ENCODE measurements around the gene STKLD1. TPM values are rescaled to one million over a fixed set of nuclear protein-coding genes. Genes with fewer than 3 reads are reported as not detected.
"Not testable (repeated sequence)": the region's sequence is repeated elsewhere in the genome, so short reads cannot be mapped to it uniquely, and the experiment has no call there.

The STKLD1 gene
- under 1 TPM; 0.21 to 0.65 TPM for total RNA-seq

- POLR2A ChIA-PET: interaction anchor here (1.1 to 10.0 kb wide), 5 partner anchors 16 to 250 kb away, joined by 4 to 172 read pairs (median 7); partner anchors contain the start of genes ADAMTS13, MED22 and RPL7A
- CTCF ChIA-PET: interaction anchor here (0.8 to 2.2 kb wide), 6 partner anchors 18 to 190 kb away, joined by 3 to 10 read pairs (median 5); no protein-coding TSS in a partner anchor
Observed at GRCh38 chr9:133375724-133376654, at the start of gene STKLD1, which contains the start of gene SURF4. STKLD1 (plus strand) TSS chr9:133376366; CDS start chr9:133376474, 108 bp downstream. SURF4 (minus strand) TSS chr9:133376060; CDS start chr9:133375969, 91 bp downstream.

- POLR2A ChIA-PET, CTCF ChIA-PET: not testable (repeated sequence)
Observed at GRCh38 chr9:133327021-133327420, 49.1 kb upstream of the STKLD1 start.

DNA sequence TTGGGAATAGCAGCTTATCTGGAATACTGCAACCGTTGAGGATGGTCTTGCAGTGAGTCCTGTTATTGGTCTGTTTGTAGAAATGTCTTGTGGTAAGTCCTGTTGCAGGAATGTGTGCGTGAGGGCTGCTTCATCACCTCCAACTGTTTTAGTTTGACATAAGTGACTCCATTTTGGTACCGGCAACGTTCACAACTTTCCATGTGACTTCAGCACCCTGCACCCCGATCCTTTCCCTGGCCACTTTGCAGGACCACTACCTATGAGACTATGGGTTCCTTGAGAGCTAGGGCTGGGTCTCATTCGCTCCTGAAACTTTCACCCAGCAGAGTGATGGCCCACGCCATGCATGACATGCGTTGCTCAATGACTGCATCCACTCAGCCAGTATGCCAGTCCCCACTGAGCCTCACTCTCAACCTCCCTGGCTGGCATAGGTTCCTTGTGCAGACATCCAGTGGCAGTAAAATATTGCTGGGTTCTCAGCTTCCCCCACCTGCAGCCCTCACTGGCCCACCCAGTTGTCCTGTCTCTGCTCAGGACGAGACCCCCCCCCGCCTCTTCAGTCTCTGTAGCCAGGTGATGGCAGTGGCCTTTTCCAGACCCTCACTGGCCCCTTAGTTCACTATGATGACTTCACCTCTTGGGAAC lies 48.2 kb upstream of the STKLD1 start:
- CTCF ChIA-PET: no interaction called here
- POLR2A ChIA-PET: no interaction called here

DNA sequence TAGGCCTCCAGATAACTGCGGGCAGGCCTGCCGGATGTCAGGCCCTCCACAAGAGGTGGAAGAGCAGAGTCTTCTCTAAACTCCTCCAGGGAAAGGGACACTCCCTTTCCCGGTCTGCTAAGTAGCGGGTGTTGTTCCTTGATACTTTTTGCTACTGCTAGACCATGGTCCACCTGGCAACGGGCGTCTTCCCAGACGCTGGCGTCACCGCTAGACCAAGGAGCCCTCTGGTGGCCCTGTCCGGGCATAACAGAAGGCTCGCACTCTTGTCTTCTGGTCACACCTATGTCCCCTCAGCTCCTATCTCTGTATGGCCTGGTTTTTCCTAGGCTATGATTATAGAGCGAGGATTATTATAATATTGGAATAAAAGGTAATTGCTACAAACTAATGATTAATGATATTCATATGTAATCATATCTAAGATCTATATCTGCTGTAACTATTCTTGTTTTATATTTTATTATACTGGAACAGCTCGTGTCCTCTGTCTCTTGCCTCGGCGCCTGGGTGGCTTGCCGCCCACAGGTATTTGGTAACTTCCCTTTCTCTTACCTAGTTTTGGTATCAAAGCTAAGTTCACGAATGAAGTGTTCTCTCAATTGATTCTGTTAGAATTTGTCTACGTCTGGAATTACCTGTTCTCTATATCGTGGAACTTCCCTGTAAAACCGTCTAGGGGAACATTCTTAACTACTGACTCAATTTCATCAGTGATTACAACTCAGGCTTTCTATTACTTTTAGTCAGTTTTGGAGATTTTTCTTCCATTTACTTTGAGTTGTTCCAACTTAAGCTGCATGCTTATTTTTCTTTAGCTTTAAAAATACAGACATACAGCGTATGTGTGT lies 46.6 kb upstream of the STKLD1 start:
- POLR2A ChIA-PET: not testable (repeated sequence)
- CTCF ChIA-PET: interaction anchor here (0.8 to 2.5 kb wide), 4 partner anchors 90 to 226 kb away, joined by 3 to 8 read pairs (median 4); no protein-coding TSS in a partner anchor

DNA sequence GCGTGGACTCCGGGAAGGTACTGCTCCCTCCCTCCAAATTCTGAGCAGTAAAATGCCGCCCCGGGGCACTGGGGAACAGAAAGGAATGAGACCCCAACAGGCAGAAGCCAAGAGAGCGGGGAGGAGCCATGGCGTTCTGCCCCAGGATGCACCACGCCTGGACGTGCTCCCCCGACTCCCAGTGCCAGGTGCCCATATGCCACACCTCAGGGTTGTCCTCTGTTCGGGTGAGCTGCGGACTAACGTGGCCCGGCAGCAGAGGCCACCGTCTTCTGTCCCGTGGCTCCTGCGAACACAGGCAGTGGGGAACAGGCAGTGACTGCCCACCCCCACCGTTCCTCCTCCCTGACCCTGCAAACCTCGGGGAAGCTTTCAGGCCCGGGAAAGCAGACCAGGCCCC lies 44.9 kb upstream of the STKLD1 start:
- ChIA-PET POLR2A (interaction anchor here (1.1 kb wide), 1 partner anchor 41 kb away, joined by 3 read pairs; no protein-coding TSS in a partner anchor), CTCF (interaction anchor here (2.5 kb wide), 1 partner anchor 144 kb away, joined by 8 read pairs; no protein-coding TSS in a partner anchor)

DNA sequence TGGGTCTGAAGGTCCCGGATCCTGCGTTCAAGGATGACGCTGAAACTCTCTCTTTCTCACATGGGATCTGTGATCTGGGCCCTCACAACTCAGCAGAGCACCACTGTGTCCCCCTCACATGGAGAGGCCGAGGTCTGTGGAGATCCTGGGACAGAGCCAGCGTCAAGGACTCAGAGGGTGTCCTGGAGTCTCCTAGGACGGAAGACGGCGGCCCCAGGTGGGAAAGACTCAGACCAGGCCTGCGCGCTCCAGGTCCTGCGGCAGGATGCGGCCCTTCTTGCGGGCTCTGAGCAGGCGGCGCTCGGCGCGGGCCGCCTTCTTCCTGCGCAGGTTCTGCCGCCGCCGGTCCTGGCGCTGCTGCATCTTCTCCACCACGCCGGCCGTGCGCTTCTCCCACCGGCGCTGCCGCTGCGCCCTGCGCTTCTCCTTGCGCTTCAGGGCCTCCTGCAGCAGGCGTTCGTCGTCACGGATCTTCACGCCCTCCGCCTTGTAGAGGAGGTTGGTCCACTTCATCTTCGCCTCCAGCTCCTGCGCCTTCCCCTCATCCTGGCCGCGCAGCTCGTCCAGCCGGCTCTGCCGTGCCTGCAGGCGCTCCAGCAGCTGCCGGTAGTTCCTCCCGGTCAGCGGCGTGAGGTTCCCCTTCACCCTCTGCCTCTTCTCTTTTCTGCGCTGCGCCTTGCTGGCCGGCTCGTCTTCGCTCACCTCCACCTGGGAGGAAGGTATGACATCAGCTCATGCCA lies 44.4 kb upstream of the STKLD1 start:
- POLR2A ChIA-PET: interaction anchor here (0.5 kb wide), 1 partner anchor 43 kb away, joined by 3 read pairs; no protein-coding TSS in a partner anchor
- CTCF ChIA-PET: interaction anchor here (2.5 kb wide), 1 partner anchor 144 kb away, joined by 8 read pairs; no protein-coding TSS in a partner anchor

- POLR2A ChIA-PET: interaction anchor here (0.5 kb wide), 1 partner anchor 42 kb away, joined by 3 read pairs; no protein-coding TSS in a partner anchor
Observed at GRCh38 chr9:133332381-133332730, 43.8 kb upstream of the STKLD1 start.

DNA sequence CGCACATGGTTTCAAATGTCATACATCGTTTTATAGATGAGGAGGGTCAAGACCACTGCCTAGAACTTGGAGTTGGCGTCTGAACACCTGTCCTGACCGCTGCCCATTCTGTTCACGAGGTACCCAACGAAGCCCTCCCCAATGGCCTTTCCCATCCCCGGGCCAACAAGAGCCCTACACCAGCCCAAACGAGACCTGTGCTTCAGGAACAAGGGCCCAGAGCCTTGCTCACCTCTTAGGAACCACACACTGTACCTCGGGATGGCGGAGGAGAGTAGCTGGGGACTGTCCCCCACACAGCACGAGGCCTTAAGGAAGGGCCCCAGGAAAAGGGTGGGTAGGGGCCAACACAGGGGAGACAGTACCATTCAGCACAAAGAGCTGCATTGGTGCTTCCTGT lies 43.2 kb upstream of the STKLD1 start:
- ChIA-PET CTCF (no interaction called here), POLR2A (no interaction called here)

More at GRCh38 chr9:133332381-133332730, 43.8 kb upstream of the STKLD1 start:
- CTCF ChIA-PET: no interaction called here

GRCh38 chr9:133333566-133333965 lies 42.6 kb upstream of the STKLD1 start:
- POLR2A ChIA-PET: no interaction called here

GRCh38 chr9:133334161-133334560 lies 42.0 kb upstream of the STKLD1 start:
- CTCF ChIA-PET: no interaction called here
- POLR2A ChIA-PET: no interaction called here

More at GRCh38 chr9:133333566-133333965, 42.6 kb upstream of the STKLD1 start:
- CTCF ChIA-PET: no interaction called here

GRCh38 chr9:133334888-133335287 lies 41.3 kb upstream of the STKLD1 start:
- POLR2A ChIA-PET: interaction anchor here (1.4 to 1.5 kb wide), 2 partner anchors 13 to 15 kb away, joined by 8 to 9 read pairs; partner anchors contain the start of genes MED22 and RPL7A

GRCh38 chr9:133335924-133336811 lies 40.0 kb upstream of the STKLD1 start, which contains the start of gene SURF6:
SURF6 (minus strand) TSS chr9:133336188; CDS start chr9:133336132, 56 bp downstream.
- POLR2A ChIA-PET: interaction anchor here (0.5 to 1.5 kb wide), 7 partner anchors 12 to 933 kb away, joined by 3 to 9 read pairs (median 4); partner anchors contain the start of genes MED22 and RPL7A
- CTCF ChIA-PET: interaction anchor here (0.7 to 1.0 kb wide), 2 partner anchors 35 to 124 kb away, joined by 3 read pairs; no protein-coding TSS in a partner anchor

More at GRCh38 chr9:133334888-133335287, 41.3 kb upstream of the STKLD1 start:
- CTCF ChIA-PET: interaction anchor here (1.0 kb wide), 1 partner anchor 36 kb away, joined by 3 read pairs; no protein-coding TSS in a partner anchor

DNA sequence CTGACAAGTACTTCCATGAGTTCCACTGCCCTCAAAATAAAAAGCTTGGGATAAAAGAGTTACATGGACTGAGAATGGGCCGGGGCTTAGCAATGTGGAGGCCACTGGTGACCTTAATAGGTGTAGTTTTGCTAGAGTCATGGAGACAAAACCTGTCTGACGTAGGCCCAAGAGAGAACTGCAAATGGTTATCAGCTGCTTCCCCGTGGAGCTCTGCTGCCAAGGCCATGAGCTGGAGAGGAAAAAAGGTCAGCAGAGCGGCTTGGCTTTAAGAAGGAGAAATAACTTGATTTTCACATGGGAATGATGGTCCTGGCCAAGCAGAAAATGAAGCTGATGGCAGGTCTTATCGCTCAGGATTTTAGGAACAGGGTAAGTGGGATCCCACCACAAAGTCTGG lies 36.5 kb upstream of the STKLD1 start:
- ChIA-PET POLR2A (interaction anchor here (1.4 to 1.5 kb wide), 2 partner anchors 8 to 31 kb away, joined by 4 read pairs; partner anchors contain the start of genes MED22 and RPL7A), CTCF (interaction anchor here (1.3 to 1.7 kb wide), 4 partner anchors 10 to 147 kb away, joined by 3 to 4 read pairs (median 4); no protein-coding TSS in a partner anchor)

DNA sequence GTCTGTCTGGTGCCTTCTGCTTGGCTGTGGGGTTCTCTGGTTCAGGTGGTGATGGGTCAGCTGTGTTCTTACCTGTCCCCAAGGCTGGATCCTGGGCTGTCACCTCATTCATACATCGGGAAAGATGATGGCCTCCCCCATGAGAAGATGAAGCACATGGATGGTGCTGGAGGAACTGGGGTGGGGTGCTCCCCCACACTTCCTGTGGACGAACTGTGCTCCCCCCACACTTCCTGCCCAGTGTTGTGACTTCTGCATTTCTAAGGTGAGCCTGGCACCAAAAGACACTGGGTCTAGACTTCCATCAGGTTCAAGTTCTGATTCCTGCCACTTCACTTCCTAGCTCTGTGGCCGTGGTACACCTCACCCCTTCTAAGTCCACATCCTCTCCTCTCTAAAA lies 35.9 kb upstream of the STKLD1 start:
- ChIA-PET POLR2A (interaction anchor here (1.4 to 1.5 kb wide), 2 partner anchors 8 to 31 kb away, joined by 4 read pairs; partner anchors contain the start of genes MED22 and RPL7A), CTCF (interaction anchor here (1.3 to 1.7 kb wide), 3 partner anchors 9 to 146 kb away, joined by 3 to 4 read pairs (median 4); no protein-coding TSS in a partner anchor)

DNA sequence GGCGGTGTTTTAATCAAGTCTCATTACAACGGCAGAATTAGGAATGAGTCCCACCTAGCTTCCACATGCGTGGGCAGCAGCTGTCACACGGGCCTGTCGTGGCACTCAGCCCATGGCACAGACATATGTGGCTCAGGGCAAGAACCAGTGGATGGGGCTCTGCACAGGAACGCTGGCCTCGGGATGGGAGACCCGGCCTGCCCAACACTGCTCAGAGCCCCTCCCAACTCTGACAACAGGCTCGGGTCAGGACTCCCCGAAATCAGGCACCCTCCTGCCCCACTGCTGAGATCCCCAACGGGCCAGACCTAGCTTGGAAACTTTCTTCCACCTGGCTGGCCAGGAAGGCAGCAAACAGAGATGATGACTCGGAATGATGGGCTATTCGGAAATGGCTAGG lies 35.2 kb upstream of the STKLD1 start:
- CTCF ChIA-PET: interaction anchor here (1.5 kb wide), 1 partner anchor 11 kb away, joined by 4 read pairs; no protein-coding TSS in a partner anchor
- POLR2A ChIA-PET: no interaction called here

DNA sequence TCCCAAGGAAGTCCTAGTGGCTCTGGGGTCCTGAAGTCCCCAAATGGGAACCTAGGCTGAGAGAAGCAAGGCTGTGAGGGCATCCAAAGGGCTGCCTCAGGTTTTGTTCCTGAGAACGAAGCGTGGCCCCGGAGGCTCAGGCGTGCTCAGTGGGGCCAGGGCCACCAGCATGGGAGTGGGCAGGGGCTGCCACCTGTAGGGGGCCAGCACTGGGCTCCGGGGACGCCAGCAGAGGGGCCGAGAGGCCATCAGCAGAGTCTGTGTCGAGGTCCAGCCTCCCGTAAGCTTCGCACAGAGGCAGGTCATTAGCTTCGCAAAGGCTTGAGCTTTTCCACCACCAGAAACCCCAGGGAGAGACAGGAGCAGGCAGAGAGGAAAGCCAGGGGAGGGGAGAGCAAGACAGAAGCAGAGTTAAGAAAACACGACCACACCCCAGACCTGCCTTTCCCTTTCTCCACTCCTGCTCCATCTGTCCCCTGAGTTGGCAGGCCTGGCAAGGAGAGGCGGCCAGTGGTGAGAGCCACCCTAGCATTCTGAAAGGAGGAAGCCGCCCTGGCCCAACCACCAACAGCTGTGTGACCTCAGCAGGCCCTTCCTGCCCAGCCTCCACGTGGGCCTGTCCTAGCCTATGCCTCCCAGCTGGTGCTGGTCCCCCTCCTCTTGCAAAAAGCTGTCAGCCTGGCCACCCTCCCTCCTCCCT lies 34.6 kb upstream of the STKLD1 start:
- ChIA-PET CTCF (interaction anchor here (1.1 to 1.5 kb wide), 2 partner anchors 10 to 35 kb away, joined by 3 to 4 read pairs; no protein-coding TSS in a partner anchor), POLR2A (no interaction called here)

All from activated CD8-positive, alpha-beta memory T cell treated with anti-CD3 and anti-CD28 coated beads for 36 hours (primary cell).